ENCODE results near the gene INTU. TPM values are rescaled to one million over a fixed set of nuclear protein-coding genes. Genes with fewer than 3 reads are reported as not detected.
"Not testable (repeated sequence)": the region's sequence is repeated elsewhere in the genome, so short reads cannot be mapped to it uniquely, and the experiment has no call there.

The INTU gene
- total RNA-seq (2014; rRNA removed; shearing (Covaris generic)) = 0.37 and 2.2 TPM in 2 replicates

DNA sequence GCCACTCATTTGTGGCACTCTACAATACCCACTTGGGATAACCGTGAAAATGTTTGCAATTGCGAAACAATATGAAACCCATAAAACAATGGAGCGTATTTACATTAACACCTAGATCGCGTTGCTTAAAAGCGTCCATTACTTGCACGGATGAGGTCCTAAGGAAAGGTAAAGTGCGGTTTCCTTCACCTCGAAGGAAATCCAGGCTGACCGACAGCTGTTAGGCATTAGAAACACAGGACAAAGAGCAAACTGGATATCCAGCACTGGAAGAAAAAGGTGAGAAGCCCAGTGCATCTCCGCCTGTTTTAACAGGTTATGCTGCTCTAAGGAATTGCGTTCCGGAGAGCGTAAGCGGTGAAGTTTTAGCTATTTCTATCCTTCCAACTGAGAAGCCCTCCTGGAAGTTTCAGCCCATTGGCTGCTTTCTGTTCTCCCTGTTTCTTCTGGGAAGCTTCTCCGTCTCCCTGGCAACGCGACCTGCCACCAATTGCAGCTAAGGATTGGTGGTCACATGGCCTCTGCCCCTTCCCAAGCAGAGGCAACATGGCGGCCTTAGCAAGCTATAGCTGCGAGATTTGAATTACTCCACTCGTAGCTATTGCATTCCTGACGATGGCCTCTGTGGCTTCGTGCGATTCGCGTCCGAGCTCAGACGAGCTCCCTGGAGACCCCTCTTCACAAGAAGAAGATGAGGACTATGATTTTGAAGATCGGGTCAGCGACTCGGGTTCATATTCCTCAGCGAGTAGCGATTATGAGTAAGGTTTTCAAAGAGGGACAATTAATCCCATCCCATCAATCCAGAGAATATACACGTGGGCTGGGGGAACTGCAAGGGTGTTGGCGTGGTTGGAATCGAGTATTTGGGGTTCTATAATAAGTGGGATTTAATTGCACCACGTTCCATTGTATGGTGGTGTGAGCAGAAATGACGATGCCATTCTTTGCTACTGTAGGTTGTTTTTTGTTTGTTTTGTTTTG is at the start of gene INTU:
INTU (plus strand) TSS at position 538 of the 984 bp plus-strand sequence; CDS start at position 616, 78 bp downstream.
- no peak for DNase-seq (ENCODE audit: low spot score)

DNA sequence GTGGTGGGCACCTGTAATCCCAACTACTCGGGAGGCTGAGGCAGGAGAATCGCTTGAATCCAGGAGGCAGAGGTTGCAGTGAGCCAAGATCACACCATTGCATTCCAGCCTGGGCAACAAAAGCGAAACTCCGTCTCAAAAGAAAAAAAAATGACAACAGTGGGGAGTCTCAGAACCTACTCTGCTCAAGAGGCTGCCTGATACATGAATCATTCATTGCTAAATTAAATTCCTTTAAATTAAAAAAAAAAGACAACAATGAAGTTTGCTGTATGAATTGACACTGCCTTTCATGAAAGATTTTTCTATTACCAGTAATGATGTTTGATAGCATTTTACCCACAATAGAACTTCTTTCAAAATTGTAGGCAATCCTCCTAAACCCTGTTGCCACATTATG is 46.3 kb upstream of the INTU start:
- not testable (repeated sequence) for DNase-seq (ENCODE audit: low spot score)

- peak; percentile 53 for DNase-seq (ENCODE audit: low spot score)
Measured at GRCh38 chr4:127586922-127587571, 45.7 kb upstream of the INTU start.

DNA sequence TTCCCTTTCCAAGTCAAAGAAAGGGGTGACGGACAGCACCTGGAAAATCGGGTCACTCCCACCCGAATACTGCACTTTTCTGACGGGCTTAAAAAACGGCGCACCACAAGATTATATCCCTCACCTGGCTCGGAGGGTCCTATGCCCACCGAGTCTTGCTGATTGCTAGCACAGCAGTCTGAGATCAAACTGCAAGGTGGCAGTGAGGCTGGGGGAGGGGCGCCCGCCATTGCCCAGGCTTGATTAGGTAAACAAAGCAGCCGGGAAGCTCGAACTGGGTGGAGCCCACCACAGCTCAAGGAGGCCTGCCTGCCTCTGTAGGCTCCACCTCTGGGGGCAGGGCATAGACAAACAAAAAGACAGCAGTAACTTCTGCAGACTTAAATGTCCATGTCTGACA is 43.6 kb upstream of the INTU start:
- not testable (repeated sequence) for DNase-seq (ENCODE audit: low spot score)

GRCh38 chr4:127598656-127599055 is 34.1 kb upstream of the INTU start:
- DNase-seq (ENCODE audit: low spot score) = no peak

DNA sequence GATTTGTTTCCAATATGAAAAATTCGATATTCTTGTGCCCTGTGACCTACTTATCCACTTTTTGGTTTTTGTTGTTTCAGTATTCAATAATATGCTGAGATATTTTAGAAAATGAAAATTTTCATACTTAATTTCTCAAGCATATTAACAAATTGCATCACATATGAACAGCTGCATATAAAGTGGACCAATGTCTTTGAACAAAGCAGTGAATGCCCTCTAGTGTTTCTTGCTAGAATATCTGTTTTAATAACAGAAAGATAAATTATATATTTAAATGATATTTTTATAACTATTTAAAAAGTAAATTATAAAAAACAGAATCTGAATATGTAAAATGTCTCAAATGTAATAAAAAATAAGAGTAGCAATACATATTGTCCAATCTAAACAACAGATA is 31.7 kb upstream of the INTU start:
- DNase-seq (ENCODE audit: low spot score) = peak; percentile 29

DNA sequence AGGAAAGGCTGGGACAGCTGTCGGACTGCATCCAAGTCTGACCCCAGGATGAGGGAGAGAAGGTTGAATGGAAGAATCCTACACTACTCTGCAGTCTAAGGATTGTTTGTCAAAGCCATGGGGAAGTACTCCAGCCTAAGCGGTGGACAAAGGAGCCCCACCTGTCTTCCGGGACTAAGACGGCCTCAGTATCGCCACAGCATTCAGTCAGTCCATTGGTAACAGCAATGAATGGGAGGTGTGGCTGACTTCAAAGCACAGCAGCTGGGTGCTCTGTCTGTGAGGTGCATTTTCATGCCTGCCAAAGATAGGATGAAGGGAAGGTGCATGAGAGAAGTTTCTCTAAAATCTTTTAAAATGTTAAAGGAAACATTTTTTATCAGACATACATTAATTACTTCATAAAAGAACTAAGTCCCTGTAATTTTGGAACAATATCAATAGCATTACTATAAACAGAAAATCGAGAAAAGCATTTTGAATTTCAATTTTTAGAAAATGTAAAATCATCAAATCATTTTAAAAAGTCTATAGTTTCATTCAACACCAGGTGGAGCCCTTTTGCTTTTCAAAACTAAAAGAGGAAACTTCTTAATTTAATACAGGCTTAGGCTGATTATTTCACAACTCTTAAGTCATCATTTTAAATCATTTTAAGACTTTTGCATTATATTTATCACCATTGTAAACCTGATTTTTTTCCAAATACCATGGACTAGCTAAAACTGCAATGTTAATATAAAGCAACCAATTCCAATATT is 27.6 kb upstream of the INTU start:
- no peak for DNase-seq (ENCODE audit: low spot score)

- DNase-seq (ENCODE audit: low spot score) = no peak
Measured at GRCh38 chr4:127606823-127607222, 25.9 kb upstream of the INTU start.

GRCh38 chr4:127609484-127609883 is 23.3 kb upstream of the INTU start:
- DNase-seq (ENCODE audit: low spot score) = no peak

GRCh38 chr4:127610488-127610887 is 22.3 kb upstream of the INTU start:
- DNase-seq (ENCODE audit: low spot score) = no peak

DNA sequence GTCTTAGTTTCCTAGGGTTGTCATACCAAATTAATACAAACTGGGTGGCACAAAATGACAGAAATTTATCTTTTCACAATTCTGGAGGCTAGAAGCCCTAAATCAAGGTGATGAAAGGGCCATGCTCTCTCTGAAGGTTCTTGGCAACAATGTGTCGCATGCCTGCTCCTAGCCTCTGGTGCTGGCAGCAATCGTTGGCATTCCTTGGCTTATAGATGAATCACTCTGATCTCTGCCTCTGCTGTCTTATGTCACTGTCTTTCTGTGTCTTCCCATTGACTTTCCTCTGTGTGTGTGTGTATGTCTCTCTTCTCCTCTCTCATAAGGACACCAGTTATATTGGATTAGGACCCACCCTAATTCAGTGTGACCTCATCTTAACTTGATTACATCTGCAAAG is 15.9 kb upstream of the INTU start:
- no peak for DNase-seq (ENCODE audit: low spot score)

DNA sequence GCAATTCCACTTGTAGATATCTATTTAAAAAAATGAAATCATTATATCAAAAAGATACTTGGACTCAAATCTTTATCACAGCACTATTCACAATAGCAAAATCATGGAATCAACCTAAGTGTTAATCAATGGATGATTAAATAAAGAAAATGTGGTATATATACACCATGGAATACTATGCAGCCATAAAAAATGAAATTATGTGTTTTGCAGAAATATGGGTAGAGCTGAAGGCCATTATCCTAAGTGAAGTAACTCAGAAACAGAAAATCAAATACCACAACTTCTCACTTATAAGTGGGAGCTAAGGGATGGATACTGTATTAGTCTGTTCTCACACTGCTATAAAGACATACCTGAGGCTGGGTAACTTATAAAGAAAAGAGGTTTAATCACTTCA is 14.3 kb upstream of the INTU start:
- no peak for DNase-seq (ENCODE audit: low spot score)

GRCh38 chr4:127622621-127622920 is 10.2 kb upstream of the INTU start:
- DNase-seq (ENCODE audit: low spot score) = no peak

GRCh38 chr4:127622921-127623796 is 9.6 kb upstream of the INTU start:
- peak; percentile 49 for DNase-seq (ENCODE audit: low spot score)

GRCh38 chr4:127623797-127624083 is 9.0 kb upstream of the INTU start:
- no peak for DNase-seq (ENCODE audit: low spot score)

DNA sequence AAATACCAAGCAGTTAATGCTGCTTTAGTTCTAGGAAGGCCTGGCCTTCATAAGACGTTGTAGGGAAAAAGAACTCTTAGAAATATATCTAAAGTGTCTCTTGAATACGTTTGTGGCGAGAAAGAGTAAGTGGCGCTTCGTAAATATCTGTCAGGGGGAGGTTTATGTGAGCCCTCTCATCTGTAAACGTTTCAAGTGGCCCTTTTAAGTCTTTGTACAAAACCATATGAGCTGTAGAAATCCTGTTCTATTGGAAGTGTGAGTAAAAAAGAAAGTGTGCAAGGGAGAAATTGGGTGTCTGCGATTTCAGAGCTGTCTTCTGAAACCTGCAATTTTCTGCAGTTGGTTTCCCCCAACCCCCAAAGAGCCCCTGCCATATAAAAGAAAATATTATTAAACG is 8.6 kb upstream of the INTU start:
- no peak for DNase-seq (ENCODE audit: low spot score)

GRCh38 chr4:127629371-127629770 is 3.4 kb upstream of the INTU start:
- no peak for DNase-seq (ENCODE audit: low spot score)

DNA sequence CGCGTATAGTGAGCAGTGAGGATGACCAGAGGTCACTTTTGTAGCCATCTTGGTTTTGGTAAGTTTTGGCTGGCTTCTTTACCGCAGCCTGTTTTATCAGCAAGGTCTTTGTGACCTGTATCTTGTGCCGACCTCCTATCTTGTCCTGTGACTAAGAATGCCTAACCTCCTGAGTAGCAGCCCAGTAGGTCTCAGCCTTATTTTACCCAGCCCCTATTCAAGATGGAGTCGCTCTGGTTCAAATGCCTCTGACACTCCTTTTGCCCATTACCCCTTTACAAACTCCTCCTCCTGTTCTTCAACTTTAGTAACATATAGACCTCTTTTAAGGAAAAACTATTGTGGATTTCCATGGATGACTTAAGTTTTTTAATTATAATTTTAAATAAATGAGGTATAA is 2.6 kb upstream of the INTU start:
- no peak for DNase-seq (ENCODE audit: low spot score)

- no peak for DNase-seq (ENCODE audit: low spot score)
Measured at GRCh38 chr4:127631420-127631819, 1.3 kb upstream of the INTU start.

GRCh38 chr4:127634181-127634580 is 1.4 kb downstream of the INTU start:
- DNase-seq (ENCODE audit: low spot score) = no peak

GRCh38 chr4:127641524-127641923 is 8.8 kb downstream of the INTU start:
- no peak for DNase-seq (ENCODE audit: low spot score)

- no peak for DNase-seq (ENCODE audit: low spot score)
Measured at GRCh38 chr4:127642169-127642568, 9.4 kb downstream of the INTU start.
